Measurements from ENCODE around the gene BCR.

BCR gene

DNA sequence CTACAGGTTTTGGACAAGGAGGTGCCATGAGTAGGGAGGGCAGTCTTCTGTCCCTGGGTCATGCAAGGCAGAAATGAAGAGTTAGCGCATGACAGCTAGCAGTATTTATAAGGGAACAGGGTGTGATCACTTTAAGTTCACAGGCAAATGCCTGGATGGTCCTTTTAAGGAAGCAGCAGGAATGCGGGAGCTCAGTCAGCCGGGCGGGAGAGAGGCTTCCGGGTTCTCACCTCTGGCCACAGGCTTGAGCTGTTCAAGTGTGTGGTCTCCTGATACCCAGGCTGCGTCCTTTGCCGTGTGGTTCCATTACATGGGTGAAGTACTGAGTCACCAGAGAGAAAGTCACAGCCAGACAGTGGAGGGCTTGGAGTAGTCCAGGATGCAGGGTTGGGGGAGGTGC lies 105.4 kb downstream of the BCR start:
- Histone ChIP-seq H3K9me3 (ENCODE audit: control insufficient read depth, low read length) (no peaks in the 10 kb centered on the region), H3K4me3 (ENCODE audit: low read length) (no peak overlapping the region), H3K27me3 (ENCODE audit: control insufficient read depth, insufficient read depth, low read length) (no peaks in the 10 kb centered on the region), H3K4me1 (ENCODE audit: control insufficient read depth, insufficient read depth, low read length) (peaks cover 24% of the 10 kb centered on the region), H3K36me3 (ENCODE audit: control insufficient read depth, insufficient read depth, low read length) (peaks cover 4% of the 10 kb centered on the region), H3K9ac (ENCODE audit: low read length) (no peak overlapping the region)

GRCh38 chr22:23286296-23286695 lies 106.0 kb downstream of the BCR start:
- H3K27me3 ChIP-seq (ENCODE audit: control insufficient read depth, insufficient read depth, low read length) = no peaks in the 10 kb centered on the region
- H3K4me3 ChIP-seq (ENCODE audit: low read length) = no peak overlapping the region
- no peak overlapping the region for H3K9ac ChIP-seq (ENCODE audit: low read length)
- no peaks in the 10 kb centered on the region for H3K9me3 ChIP-seq (ENCODE audit: control insufficient read depth, low read length)
- H3K36me3 ChIP-seq (ENCODE audit: control insufficient read depth, insufficient read depth, low read length) = peaks cover 5% of the 10 kb centered on the region
- peaks cover 21% of the 10 kb centered on the region for H3K4me1 ChIP-seq (ENCODE audit: control insufficient read depth, insufficient read depth, low read length)

GRCh38 chr22:23287136-23288095 lies 107.1 kb downstream of the BCR start:
- peaks cover 9% of the 10 kb centered on the region for H3K4me1 ChIP-seq (ENCODE audit: control insufficient read depth, insufficient read depth, low read length)
- peaks cover 14% of the 10 kb centered on the region for H3K36me3 ChIP-seq (ENCODE audit: control insufficient read depth, insufficient read depth, low read length)
- no peaks in the 10 kb centered on the region for H3K27me3 ChIP-seq (ENCODE audit: control insufficient read depth, insufficient read depth, low read length)
- H3K4me3 ChIP-seq (ENCODE audit: low read length) = no peak overlapping the region
- H3K9ac ChIP-seq (ENCODE audit: low read length) = no peak overlapping the region
- no peaks in the 10 kb centered on the region for H3K9me3 ChIP-seq (ENCODE audit: control insufficient read depth, low read length)

DNA sequence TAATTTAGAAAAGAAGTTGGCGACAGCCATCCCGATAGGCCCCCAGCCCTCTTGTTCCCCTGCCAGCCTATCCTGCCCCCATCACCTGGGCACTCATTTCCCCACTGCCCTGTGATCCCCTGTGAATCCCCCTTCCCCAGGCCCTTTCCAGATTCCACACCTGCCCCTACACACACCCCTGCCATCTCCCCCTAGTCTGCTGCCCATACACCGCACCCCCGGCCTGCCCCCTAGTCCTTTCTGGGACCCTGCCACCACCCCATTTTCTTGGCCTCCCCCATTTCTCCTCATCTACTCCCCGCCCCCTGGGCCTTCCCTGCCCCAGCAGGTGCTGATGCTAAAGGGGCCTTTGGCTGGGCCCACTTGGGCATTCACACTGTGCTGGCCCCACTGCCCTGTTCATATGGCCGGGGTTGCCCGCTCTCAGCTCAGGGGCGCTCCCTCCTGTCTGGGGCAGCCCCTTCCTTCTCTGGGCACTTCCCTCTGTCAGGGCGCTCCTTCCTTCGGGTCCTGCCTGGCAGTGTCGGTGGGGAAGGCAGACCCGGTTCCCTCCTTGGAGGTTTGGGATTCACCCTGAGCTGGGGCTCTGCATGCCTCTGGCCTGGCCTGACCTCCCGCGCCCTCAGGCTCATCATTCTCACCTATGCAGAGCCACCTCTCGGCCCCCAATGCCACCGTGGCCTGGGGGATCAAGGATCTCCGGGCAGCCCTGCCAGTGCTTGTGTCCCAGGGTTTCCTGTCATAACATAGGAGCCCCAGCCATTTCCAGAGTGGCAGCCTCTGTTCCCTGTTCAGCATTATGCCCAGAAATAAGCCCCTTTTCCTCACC lies 108.2 kb downstream of the BCR start:
- peaks cover 5% of the 10 kb centered on the region for H3K4me1 ChIP-seq (ENCODE audit: control insufficient read depth, insufficient read depth, low read length)
- no peaks in the 10 kb centered on the region for H3K9me3 ChIP-seq (ENCODE audit: control insufficient read depth, low read length)
- H3K4me3 ChIP-seq (ENCODE audit: low read length) = no peak overlapping the region
- no peak overlapping the region for H3K9ac ChIP-seq (ENCODE audit: low read length)
- H3K36me3 ChIP-seq (ENCODE audit: control insufficient read depth, insufficient read depth, low read length) = peaks cover 23% of the 10 kb centered on the region
- no peaks in the 10 kb centered on the region for H3K27me3 ChIP-seq (ENCODE audit: control insufficient read depth, insufficient read depth, low read length)

- H3K4me1 ChIP-seq (ENCODE audit: control insufficient read depth, insufficient read depth, low read length) = peaks cover 5% of the 10 kb centered on the region
- no peaks in the 10 kb centered on the region for H3K27me3 ChIP-seq (ENCODE audit: control insufficient read depth, insufficient read depth, low read length)
- H3K4me3 ChIP-seq (ENCODE audit: low read length) = no peak overlapping the region
- H3K9me3 ChIP-seq (ENCODE audit: control insufficient read depth, low read length) = no peaks in the 10 kb centered on the region
- peaks cover 25% of the 10 kb centered on the region for H3K36me3 ChIP-seq (ENCODE audit: control insufficient read depth, insufficient read depth, low read length)
- H3K9ac ChIP-seq (ENCODE audit: low read length) = no peak overlapping the region
Observed at GRCh38 chr22:23289130-23289503, 108.8 kb downstream of the BCR start.

- Histone ChIP-seq H3K4me1 (ENCODE audit: control insufficient read depth, insufficient read depth, low read length) (peaks cover 5% of the 10 kb centered on the region), H3K9ac (ENCODE audit: low read length) (peak overlapping the region; percentile 16), H3K4me3 (ENCODE audit: low read length) (no peak overlapping the region), H3K36me3 (ENCODE audit: control insufficient read depth, insufficient read depth, low read length) (peaks cover 25% of the 10 kb centered on the region), H3K27me3 (ENCODE audit: control insufficient read depth, insufficient read depth, low read length) (no peaks in the 10 kb centered on the region), H3K9me3 (ENCODE audit: control insufficient read depth, low read length) (no peaks in the 10 kb centered on the region)
Observed at GRCh38 chr22:23289851-23290724, 109.8 kb downstream of the BCR start.

DNA sequence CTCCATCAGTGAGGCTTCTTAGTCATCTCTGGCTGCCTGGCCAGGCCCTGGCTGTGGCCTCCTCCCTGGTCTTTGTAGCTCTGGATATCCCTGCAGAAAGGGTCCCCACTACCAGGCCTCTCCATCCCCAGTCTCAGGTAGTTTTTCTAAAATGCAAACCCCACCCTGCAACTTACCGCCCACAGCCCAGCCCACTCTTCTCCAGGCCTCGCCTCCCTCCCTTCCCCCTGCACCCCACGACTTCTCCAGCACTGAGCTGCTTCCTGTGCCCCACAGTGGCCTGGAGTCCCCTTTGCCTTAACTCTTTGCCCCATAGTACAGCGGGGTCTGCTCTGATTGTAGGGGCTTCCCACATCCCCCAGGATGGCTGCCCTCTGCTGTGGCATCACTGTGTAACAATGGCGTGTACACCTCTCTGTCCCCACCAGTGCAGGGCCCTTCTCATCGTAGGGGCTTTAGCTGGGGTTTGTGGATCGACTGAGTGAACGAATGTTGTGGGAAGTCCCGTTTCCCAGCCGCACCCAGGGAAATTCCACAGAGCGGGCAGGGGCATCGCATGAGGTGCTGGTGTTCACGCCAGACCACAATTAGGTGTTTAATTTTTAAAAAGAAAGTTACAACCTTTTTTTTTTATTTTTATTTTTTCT lies 111.6 kb downstream of the BCR start:
- Histone ChIP-seq H3K4me1 (ENCODE audit: control insufficient read depth, insufficient read depth, low read length) (peaks cover 5% of the 10 kb centered on the region), H3K27me3 (ENCODE audit: control insufficient read depth, insufficient read depth, low read length) (no peaks in the 10 kb centered on the region), H3K36me3 (ENCODE audit: control insufficient read depth, insufficient read depth, low read length) (peaks cover 25% of the 10 kb centered on the region), H3K4me3 (ENCODE audit: low read length) (no peak overlapping the region), H3K9ac (ENCODE audit: low read length) (no peak overlapping the region), H3K9me3 (ENCODE audit: control insufficient read depth, low read length) (no peaks in the 10 kb centered on the region)

GRCh38 chr22:23292453-23293350 lies 112.4 kb downstream of the BCR start:
- H3K27me3 ChIP-seq (ENCODE audit: control insufficient read depth, insufficient read depth, low read length) = no peaks in the 10 kb centered on the region
- H3K9ac ChIP-seq (ENCODE audit: low read length) = no peak overlapping the region
- peaks cover 25% of the 10 kb centered on the region for H3K36me3 ChIP-seq (ENCODE audit: control insufficient read depth, insufficient read depth, low read length)
- H3K4me1 ChIP-seq (ENCODE audit: control insufficient read depth, insufficient read depth, low read length) = peaks cover 5% of the 10 kb centered on the region
- H3K9me3 ChIP-seq (ENCODE audit: control insufficient read depth, low read length) = no peaks in the 10 kb centered on the region
- no peak overlapping the region for H3K4me3 ChIP-seq (ENCODE audit: low read length)

DNA sequence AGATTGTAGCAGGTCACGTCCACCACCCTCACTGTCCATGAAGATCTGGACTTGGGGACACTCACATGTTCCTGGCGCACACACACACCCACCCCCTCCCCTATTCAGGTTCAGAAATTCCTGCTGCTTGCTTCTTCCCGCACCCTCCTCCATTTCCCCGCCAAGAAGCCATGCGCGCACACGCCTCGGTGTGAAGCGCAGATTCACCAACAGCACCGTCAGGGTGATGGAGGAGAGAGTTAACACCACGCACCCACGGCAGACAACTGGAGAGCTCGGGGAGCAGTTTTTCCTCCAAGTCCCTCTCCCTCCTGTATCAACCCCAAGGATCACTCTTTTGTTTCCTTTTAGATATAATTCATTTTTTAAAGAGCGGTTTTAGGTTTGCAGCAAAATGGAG lies 113.4 kb downstream of the BCR start:
- H3K36me3 ChIP-seq (ENCODE audit: control insufficient read depth, insufficient read depth, low read length) = peaks cover 20% of the 10 kb centered on the region
- H3K4me3 ChIP-seq (ENCODE audit: low read length) = no peak overlapping the region
- H3K4me1 ChIP-seq (ENCODE audit: control insufficient read depth, insufficient read depth, low read length) = peaks cover 5% of the 10 kb centered on the region
- H3K27me3 ChIP-seq (ENCODE audit: control insufficient read depth, insufficient read depth, low read length) = no peaks in the 10 kb centered on the region
- no peaks in the 10 kb centered on the region for H3K9me3 ChIP-seq (ENCODE audit: control insufficient read depth, low read length)
- no peak overlapping the region for H3K9ac ChIP-seq (ENCODE audit: low read length)

DNA sequence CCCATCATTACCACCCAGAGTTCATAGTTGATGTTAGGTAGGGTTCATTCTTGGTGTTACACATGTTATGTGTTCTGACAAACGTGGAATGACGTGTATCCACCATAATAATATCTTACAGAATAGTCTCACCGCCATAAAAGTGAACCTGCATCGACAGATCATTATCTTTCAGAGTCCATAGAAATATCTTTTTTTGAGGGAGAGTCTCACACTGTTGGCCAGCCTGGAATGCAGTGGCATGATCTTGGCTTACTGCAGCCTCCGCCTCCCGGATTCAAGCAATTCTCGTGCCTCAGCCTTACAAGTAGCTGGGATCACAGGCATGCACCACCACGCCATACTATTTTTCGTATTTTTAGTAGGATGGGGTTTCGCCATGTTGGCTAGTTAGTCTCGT lies 113.9 kb downstream of the BCR start:
- Histone ChIP-seq H3K36me3 (ENCODE audit: control insufficient read depth, insufficient read depth, low read length) (peaks cover 20% of the 10 kb centered on the region), H3K4me3 (ENCODE audit: low read length) (no peak overlapping the region)

More for the DNA sequence above, 113.9 kb downstream of the BCR start:
- H3K9me3 ChIP-seq (ENCODE audit: control insufficient read depth, low read length) = no peaks in the 10 kb centered on the region
- no peaks in the 10 kb centered on the region for H3K27me3 ChIP-seq (ENCODE audit: control insufficient read depth, insufficient read depth, low read length)
- no peak overlapping the region for H3K9ac ChIP-seq (ENCODE audit: low read length)
- peaks cover 5% of the 10 kb centered on the region for H3K4me1 ChIP-seq (ENCODE audit: control insufficient read depth, insufficient read depth, low read length)
